NCI-H2029 treated with DMSO at 0.1 percent for 48 hours (cell line): Measurements from ENCODE around the gene ZNF831.

Experiments used
- DNase-seq: peaks from one replicate; lab custom pipeline; 2025; lab: John Stamatoyannopoulos, UW

The ZNF831 gene

GRCh38 chr20:59157961-59158541 lies 5.6 kb upstream of the ZNF831 start:
- DNase-seq = no peak

- no peak for DNase-seq
These were observed 4.9 kb upstream of the ZNF831 start for GRCh38 chr20:59158673-59159072.

- no peak for DNase-seq
These were observed 4.5 kb upstream of the ZNF831 start for GRCh38 chr20:59159091-59159490.

GRCh38 chr20:59159493-59160376 lies 3.9 kb upstream of the ZNF831 start:
- DNase-seq = peak; percentile 2

GRCh38 chr20:59160389-59161115 lies 3.1 kb upstream of the ZNF831 start:
- no peak for DNase-seq

GRCh38 chr20:59161721-59162120 lies 1.9 kb upstream of the ZNF831 start:
- DNase-seq = no peak

- no peak for DNase-seq
These were observed 1.2 kb downstream of the ZNF831 start for GRCh38 chr20:59164686-59165391.

- no peak for DNase-seq
These were observed 1.8 kb downstream of the ZNF831 start for GRCh38 chr20:59165396-59165795.

GRCh38 chr20:59165891-59166709 lies 2.5 kb downstream of the ZNF831 start:
- DNase-seq = no peak

- DNase-seq = no peak
These were observed 7.1 kb downstream of the ZNF831 start for GRCh38 chr20:59170406-59171349.

- DNase-seq = no peak
These were observed 8.4 kb downstream of the ZNF831 start for GRCh38 chr20:59171986-59172385.

GRCh38 chr20:59173938-59174491 lies 10.4 kb downstream of the ZNF831 start:
- DNase-seq = no peak

- no peak for DNase-seq
These were observed 11.4 kb downstream of the ZNF831 start for GRCh38 chr20:59175002-59175401.

GRCh38 chr20:59175861-59176260 lies 12.2 kb downstream of the ZNF831 start:
- DNase-seq = no peak

GRCh38 chr20:59176812-59177211 lies 13.2 kb downstream of the ZNF831 start:
- no peak for DNase-seq

GRCh38 chr20:59177266-59178250 lies 13.9 kb downstream of the ZNF831 start:
- no peak for DNase-seq

GRCh38 chr20:59178983-59179595 lies 15.5 kb downstream of the ZNF831 start:
- no peak for DNase-seq

- DNase-seq = no peak
These were observed 16.4 kb downstream of the ZNF831 start for GRCh38 chr20:59179988-59180387.
